Keratinocyte (primary cell): ENCODE results near the gene GGT5. TPM values are rescaled to one million over a fixed set of nuclear protein-coding genes. Genes with fewer than 3 reads are reported as not detected.
"Not testable (repeated sequence)": the region's sequence is repeated elsewhere in the genome, so short reads cannot be mapped to it uniquely, and the experiment has no call there.

Experiments
- DNase-seq: peaks from one replicate; pipeline ENCODE4 v3.0.0-alpha.2; 2011; ENCODE audit warnings: low read depth, missing footprints, low spot score
- FAIRE-seq: peaks from 2 replicates; lab custom pipeline; 2011; peaks lifted over from hg19 to GRCh38; lab: Jason Lieb, UNC
- H2AFZ ChIP-seq: 2 replicates; pipeline ENCODE4 v1.6.0; 2012; ENCODE audit warnings: low read length, control low read depth, inconsistent platforms; ENCODE audit not compliant: control insufficient read depth
- H3K27ac ChIP-seq: 2 replicates; pipeline ENCODE4 v1.5.1; 2011; ENCODE audit warnings: low read length; ENCODE audit not compliant: control insufficient read depth, insufficient read depth
- H3K27me3 ChIP-seq: 3 replicates; pipeline ENCODE4 v1.6.0; 2011; ENCODE audit warnings: low read length; ENCODE audit not compliant: control insufficient read depth, insufficient read depth; ENCODE audit errors: extremely low read depth
- H3K36me3 ChIP-seq, 2 experiments: 2 replicates in 1 of 2; 3 replicates in 1 of 2; pipeline ENCODE4 v1.5.1; 2011; ENCODE audit warnings: low read length in 2 of 2, mild to moderate bottlenecking in 1 of 2; ENCODE audit not compliant: control insufficient read depth in 2 of 2, insufficient read depth in 2 of 2; ENCODE audit errors: extremely low read depth in 1 of 2
- H3K4me1 ChIP-seq: 3 replicates; pipeline ENCODE4 v1.5.1; 2011; ENCODE audit warnings: low read length; ENCODE audit not compliant: control insufficient read depth, insufficient read depth; ENCODE audit errors: extremely low read depth
- H3K4me2 ChIP-seq: 3 replicates; pipeline ENCODE4 v1.6.0; 2011; ENCODE audit warnings: low read depth, low read length; ENCODE audit not compliant: control insufficient read depth, insufficient read depth; ENCODE audit errors: extremely low read depth
- H3K4me3 ChIP-seq, 3 experiments: fragments of 200-600 bp in 1 of 3; sonication (generic) in 1 of 3; 2 replicates in 2 of 3; 3 replicates in 1 of 3; pipeline ENCODE4 v1.5.1; 2011 to 2016; ENCODE audit warnings: low read length in 3 of 3, mild to moderate bottlenecking in 3 of 3, control low read depth in 2 of 3, inconsistent platforms in 1 of 3, low read depth in 1 of 3, mixed read lengths in 1 of 3, mixed run types in 1 of 3, moderate library complexity in 1 of 3; ENCODE audit not compliant: control insufficient read depth in 2 of 3, insufficient read depth in 2 of 3; ENCODE audit errors: extremely low read depth in 1 of 3
- H3K79me2 ChIP-seq: 2 replicates; pipeline ENCODE4 v1.6.0; 2012; ENCODE audit warnings: low read length; ENCODE audit not compliant: control insufficient read depth, insufficient read depth
- H3K9ac ChIP-seq: 3 replicates; pipeline ENCODE4 v1.6.0; 2011; ENCODE audit warnings: low read length; ENCODE audit not compliant: control insufficient read depth, insufficient read depth; ENCODE audit errors: extremely low read depth
- H3K9me1 ChIP-seq: 3 replicates; pipeline ENCODE4 v1.6.0; 2011; ENCODE audit warnings: low read length; ENCODE audit not compliant: control insufficient read depth, insufficient read depth; ENCODE audit errors: extremely low read depth
- H3K9me3 ChIP-seq: 2 replicates; pipeline ENCODE4 v1.5.1; 2012; ENCODE audit warnings: low read depth, low read length; ENCODE audit not compliant: control insufficient read depth
- H4K20me1 ChIP-seq: 3 replicates; pipeline ENCODE4 v1.6.0; 2011; ENCODE audit warnings: low read length; ENCODE audit not compliant: control insufficient read depth, insufficient read depth; ENCODE audit errors: extremely low read depth
- CTCF ChIP-seq, 3 experiments: IDR thresholded peaks in 1 of 3; conservative IDR thresholded peaks in 1 of 3; optimal IDR thresholded peaks in 1 of 3; 2 replicates in 2 of 3; 3 replicates in 1 of 3; pipeline versions ENCODE3 to v1.5.1; 2011; ENCODE audit warnings: low read length in 3 of 3, mild to moderate bottlenecking in 3 of 3, moderate library complexity in 2 of 3, control low read depth in 1 of 3, inconsistent platforms in 1 of 3; ENCODE audit not compliant: insufficient read depth in 2 of 3; ENCODE audit errors: extremely low read depth in 1 of 3
- dilution Hi-C: fragments of 300-500 bp; cut with MboI; formaldehyde crosslinking; loops from one replicate; pipeline ENCODE4 v1.7.0; 2020; ENCODE audit warnings: low sequenced_read_pairs; ENCODE audit not compliant: extremely low pct_ligation_motif_present
- polyA plus RNA-seq, 5 experiments: library from polyadenylated mRNA; depleted of rRNA in 3 of 5; stranded (reverse) in 3 of 5; stranded (forward) in 1 of 5; unstranded in 1 of 5; fragments of >200 nt; gene quantifications; 1 replicate in 1 of 5; 2 replicates in 3 of 5; 3 replicates in 1 of 5; pipeline versions ENCODE4 v1.2.1 to v1.2.3, GENCODE V29; 2011 to 2012; ENCODE audit warnings: missing spikeins in 2 of 5, low read depth in 1 of 5, low replicate concordance in 1 of 5

GGT5 gene
- polyA plus RNA-seq, 1 donor (not counting 4 experiments of a cell fraction or from before 2014, with no cell fraction given): not detected

- H3K4me3 ChIP-seq, H3K36me3 ChIP-seq, H3K27ac ChIP-seq, H3K27me3 ChIP-seq, H3K9me3 ChIP-seq, H3K4me1 ChIP-seq, H4K20me1 ChIP-seq, H3K4me2 ChIP-seq, H3K9me1 ChIP-seq, H2AFZ ChIP-seq, H3K9ac ChIP-seq, DNase-seq, dilution Hi-C loops, H3K79me2 ChIP-seq, FAIRE-seq: not testable (repeated sequence)
- TF ChIP-seq CTCF (optimal IDR thresholded peaks at IDR 0.05 in 1 of 3, IDR thresholded peaks at IDR 0.05 in 1 of 3, conservative IDR thresholded peaks at IDR 0.05 in 1 of 3; ENCODE audit: extremely low read depth in 1 of 3, insufficient read depth in 2 of 3, low read length in 3 of 3): peak in 2 of 3 experiments; percentile 19 to 22
Observed at GRCh38 chr22:24259459-24259858, 14.6 kb upstream of the GGT5 start.

GRCh38 chr22:24256736-24257135 lies 11.9 kb upstream of the GGT5 start:
- FAIRE-seq, H3K4me2 ChIP-seq, H3K9ac ChIP-seq, H3K9me1 ChIP-seq, H3K4me1 ChIP-seq, H3K27me3 ChIP-seq, H3K36me3 ChIP-seq, H3K79me2 ChIP-seq, H3K27ac ChIP-seq, H4K20me1 ChIP-seq, DNase-seq, dilution Hi-C loops, H2AFZ ChIP-seq, H3K9me3 ChIP-seq, H3K4me3 ChIP-seq: not testable (repeated sequence)

- H3K9me3 ChIP-seq: not testable (repeated sequence)
Observed at GRCh38 chr22:24256136-24256535, 11.3 kb upstream of the GGT5 start.

GRCh38 chr22:24253126-24253525 lies 8.2 kb upstream of the GGT5 start:
- H3K9me1 ChIP-seq, H3K27ac ChIP-seq, H3K4me2 ChIP-seq, H3K27me3 ChIP-seq, H3K36me3 ChIP-seq, H3K9ac ChIP-seq, H3K4me1 ChIP-seq, H2AFZ ChIP-seq, FAIRE-seq, H3K4me3 ChIP-seq, dilution Hi-C loops, H4K20me1 ChIP-seq, DNase-seq, H3K79me2 ChIP-seq, H3K9me3 ChIP-seq: not testable (repeated sequence)

More at GRCh38 chr22:24256136-24256535, 11.3 kb upstream of the GGT5 start:
- H4K20me1 ChIP-seq, FAIRE-seq, H3K9me1 ChIP-seq, H3K4me1 ChIP-seq, H3K79me2 ChIP-seq, H3K27me3 ChIP-seq, H3K27ac ChIP-seq, dilution Hi-C loops, H3K36me3 ChIP-seq, DNase-seq, H3K9ac ChIP-seq, H2AFZ ChIP-seq, H3K4me3 ChIP-seq, H3K4me2 ChIP-seq: not testable (repeated sequence)
